Fibroblast of skin of scalp (primary cell): ENCODE data around the gene POPDC3.
"Not testable (repeated sequence)": the region's sequence is repeated elsewhere in the genome, so short reads cannot be mapped to it uniquely, and the experiment has no call there.

ENCODE experiments used
- DNase-seq: peaks from one replicate; pipeline ENCODE4 v3.0.0-alpha.2; 2013

Gene POPDC3

GRCh38 chr6:105194591-105194990 lies 14.8 kb upstream of the POPDC3 start:
- DNase-seq: no peak

- no peak for DNase-seq
These were observed 14.3 kb upstream of the POPDC3 start for GRCh38 chr6:105194106-105194505.

GRCh38 chr6:105193647-105194046 lies 13.8 kb upstream of the POPDC3 start:
- peak; percentile 80 for DNase-seq

- DNase-seq: peak; percentile 82
These were observed 13.1 kb upstream of the POPDC3 start for GRCh38 chr6:105192707-105193465.

GRCh38 chr6:105191351-105191750 lies 11.5 kb upstream of the POPDC3 start:
- DNase-seq: no peak

GRCh38 chr6:105189026-105189820 lies 9.4 kb upstream of the POPDC3 start:
- no peak for DNase-seq

GRCh38 chr6:105188251-105188650 lies 8.4 kb upstream of the POPDC3 start:
- DNase-seq: no peak

GRCh38 chr6:105186576-105186975 lies 6.8 kb upstream of the POPDC3 start:
- peak; percentile 57 for DNase-seq

- DNase-seq: peak; percentile 94
These were observed 5.1 kb upstream of the POPDC3 start for GRCh38 chr6:105184921-105185320.

- DNase-seq: no peak
These were observed 2.2 kb upstream of the POPDC3 start for GRCh38 chr6:105181981-105182515.

- no peak for DNase-seq
These were observed 1.2 kb downstream of the POPDC3 start for GRCh38 chr6:105178636-105179035.

GRCh38 chr6:105178110-105178509 lies 1.7 kb downstream of the POPDC3 start:
- DNase-seq: peak; percentile 95

GRCh38 chr6:105177556-105177955 lies 2.3 kb downstream of the POPDC3 start:
- no peak for DNase-seq

- DNase-seq: no peak
These were observed 5.3 kb downstream of the POPDC3 start for GRCh38 chr6:105174512-105174911.

- DNase-seq: not testable (repeated sequence)
These were observed 7.3 kb downstream of the POPDC3 start for GRCh38 chr6:105172515-105172914.

GRCh38 chr6:105170059-105170458 lies 9.8 kb downstream of the POPDC3 start:
- DNase-seq: peak; percentile 36

GRCh38 chr6:105167914-105168313 lies 11.9 kb downstream of the POPDC3 start:
- DNase-seq: no peak

- peak; percentile 22 for DNase-seq
These were observed 15.4 kb downstream of the POPDC3 start for GRCh38 chr6:105164418-105164817.

GRCh38 chr6:105163183-105163582 lies 16.6 kb downstream of the POPDC3 start:
- no peak for DNase-seq

- no peak for DNase-seq
These were observed 17.4 kb downstream of the POPDC3 start for GRCh38 chr6:105162377-105162776.

- no peak for DNase-seq
These were observed 18.4 kb downstream of the POPDC3 start for GRCh38 chr6:105161421-105161820.

GRCh38 chr6:105153676-105154075 lies 26.1 kb downstream of the POPDC3 start:
- no peak for DNase-seq

- DNase-seq: no peak
These were observed 26.9 kb downstream of the POPDC3 start for GRCh38 chr6:105152880-105153279.

- no peak for DNase-seq
These were observed 28.2 kb downstream of the POPDC3 start for GRCh38 chr6:105151644-105152043.
